IPS-NIHi7 (cell line): ENCODE data around the gene POLD2.

Source experiments
- DNase-seq: peaks from one replicate; pipeline ENCODE4 v3.0.0; 2012; ENCODE audit warnings: mixed read lengths; ENCODE audit errors: extremely low spot score

POLD2 gene

DNA sequence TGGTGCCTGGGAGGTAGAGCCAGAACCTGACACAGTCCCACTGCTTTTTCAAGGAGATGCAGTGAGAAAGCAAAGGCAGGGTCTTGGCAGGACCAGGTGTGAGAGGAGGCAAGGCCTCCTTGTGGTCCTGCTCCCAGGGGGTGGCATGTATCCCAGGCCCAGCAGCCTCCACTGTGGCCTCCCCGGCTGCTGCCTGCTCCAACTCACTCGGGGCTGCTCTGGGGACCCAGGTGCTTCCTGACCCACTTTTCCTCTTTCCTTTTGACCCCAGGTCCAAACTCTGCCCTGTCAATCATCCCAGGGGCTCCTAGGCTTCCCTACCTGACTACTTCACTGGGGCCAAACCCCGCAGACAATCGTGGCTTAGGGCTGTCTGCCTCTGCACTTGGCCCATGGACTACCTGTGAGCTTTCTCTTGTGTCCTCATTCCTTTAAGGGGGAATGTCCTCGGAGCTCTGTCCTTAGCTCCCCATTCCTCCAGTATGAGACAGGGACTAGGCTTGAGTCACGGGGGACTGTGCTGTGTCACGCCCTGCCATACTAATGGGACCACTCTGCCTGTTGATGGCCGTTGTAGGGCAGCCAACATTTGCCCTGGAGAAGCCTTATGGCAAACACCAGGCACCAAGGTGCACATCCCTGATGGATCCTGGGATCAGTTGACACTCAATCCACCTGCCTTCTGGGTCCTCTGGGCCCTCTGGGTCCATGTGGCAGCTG is 20.3 kb downstream of the POLD2 start:
- no peak for DNase-seq

- no peak for DNase-seq
Observed at GRCh38 chr7:44101966-44102845, 21.1 kb downstream of the POLD2 start.

GRCh38 chr7:44101303-44101965 is 21.9 kb downstream of the POLD2 start:
- DNase-seq = no peak

DNA sequence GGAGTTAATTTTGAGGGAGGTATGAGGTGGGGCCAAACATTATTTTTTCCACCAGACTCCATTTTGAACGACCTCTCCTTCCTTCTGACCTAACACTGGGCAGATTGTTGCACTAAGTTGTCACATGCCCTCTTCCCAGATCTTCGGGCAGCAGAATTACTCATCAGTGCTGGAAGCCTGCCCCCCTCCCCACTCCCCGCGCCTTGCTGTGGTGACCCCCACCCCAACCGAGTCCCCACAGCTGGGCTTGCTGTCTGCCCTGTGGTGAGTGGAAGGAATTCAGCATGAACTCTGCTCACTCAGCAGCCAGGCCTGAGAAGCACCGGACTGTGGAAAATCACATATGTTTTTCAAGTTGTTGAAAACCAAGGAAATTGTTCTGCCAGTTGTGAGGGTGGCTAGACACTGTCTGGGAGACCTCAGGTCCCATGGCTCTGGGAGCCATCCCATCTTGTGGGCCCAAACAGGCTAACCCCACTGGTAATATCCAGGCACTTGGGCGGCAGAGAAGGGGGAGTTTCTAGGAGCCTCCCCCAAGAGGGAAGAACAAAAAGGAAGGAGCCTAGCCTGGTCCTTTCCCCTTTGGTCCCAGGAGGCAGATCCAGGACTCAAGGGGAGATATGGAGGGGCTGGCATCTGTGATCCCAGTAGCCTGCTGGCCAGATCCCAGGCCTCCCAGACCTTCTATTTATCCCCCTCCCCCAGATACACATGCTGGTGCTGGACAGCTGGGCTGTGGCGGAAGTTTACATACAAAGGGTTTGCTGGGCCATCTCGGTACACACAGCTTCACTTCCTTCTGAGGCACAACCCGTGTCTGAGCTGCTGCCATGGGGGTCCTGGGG is 22.7 kb downstream of the POLD2 start:
- DNase-seq = no peak

DNA sequence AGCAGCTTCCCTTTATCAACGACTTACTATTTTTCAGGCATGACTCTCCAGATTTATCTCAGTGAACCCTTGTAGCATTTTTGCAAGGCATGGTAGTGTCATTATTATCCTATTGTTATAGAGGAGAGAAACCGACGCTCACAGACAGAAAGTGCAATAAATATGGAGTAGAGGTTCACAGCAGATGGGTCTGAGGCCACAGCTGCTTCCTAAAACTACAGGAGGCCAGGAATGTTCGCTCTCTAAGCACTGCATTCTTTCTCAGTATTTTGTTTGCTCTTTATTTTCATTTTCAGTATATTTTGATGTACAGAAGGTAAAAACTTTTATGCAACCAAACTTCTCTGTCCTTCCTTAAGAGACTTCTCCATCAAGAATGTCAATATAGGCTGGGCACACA is 23.7 kb downstream of the POLD2 start:
- DNase-seq = no peak

- DNase-seq = no peak
Observed at GRCh38 chr7:44098092-44099068, 25.0 kb downstream of the POLD2 start.

DNA sequence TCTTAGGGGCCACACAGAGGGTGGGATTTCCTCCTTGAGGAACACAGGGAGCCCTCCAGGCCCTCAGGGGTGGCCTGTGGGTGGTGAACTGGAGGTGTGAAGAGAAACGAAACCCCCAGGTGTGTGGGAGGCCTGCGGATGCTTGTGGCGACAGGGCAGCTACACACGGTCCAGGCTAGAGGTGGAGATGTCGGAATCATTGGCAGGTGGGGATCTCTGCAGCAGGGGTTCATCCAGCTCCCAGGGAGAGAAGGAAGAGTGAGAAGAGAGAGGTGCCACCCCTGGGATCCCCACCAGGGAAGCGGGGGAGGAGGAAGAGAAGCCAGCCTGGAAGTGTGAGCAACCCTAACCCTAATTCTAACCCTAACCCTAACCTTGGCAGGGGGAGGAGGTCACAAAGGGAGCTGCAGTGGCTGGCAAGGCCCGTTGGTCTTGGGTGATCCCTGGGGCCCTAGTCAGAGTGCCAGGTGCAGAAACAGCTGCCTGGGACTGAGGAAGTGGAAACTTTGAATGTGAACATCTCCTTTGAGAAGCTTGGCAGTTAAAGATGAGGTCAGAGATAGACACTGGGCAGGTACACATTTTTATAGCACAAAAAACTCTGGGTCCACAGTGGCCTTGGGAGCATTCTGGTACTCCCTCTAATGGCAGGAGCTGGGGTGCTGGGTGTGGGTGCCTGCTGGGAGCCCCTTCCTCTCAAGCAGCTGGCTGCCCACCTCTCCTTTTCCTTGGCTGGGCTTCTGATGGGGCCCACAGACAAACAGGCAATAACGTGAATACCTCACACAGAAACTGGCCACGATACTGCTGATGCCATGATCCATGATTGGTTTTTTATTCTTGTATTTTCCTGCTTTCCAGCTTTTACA is 26.1 kb downstream of the POLD2 start:
- DNase-seq = no peak

- no peak for DNase-seq
Observed at GRCh38 chr7:44096326-44096881, 26.9 kb downstream of the POLD2 start.

DNA sequence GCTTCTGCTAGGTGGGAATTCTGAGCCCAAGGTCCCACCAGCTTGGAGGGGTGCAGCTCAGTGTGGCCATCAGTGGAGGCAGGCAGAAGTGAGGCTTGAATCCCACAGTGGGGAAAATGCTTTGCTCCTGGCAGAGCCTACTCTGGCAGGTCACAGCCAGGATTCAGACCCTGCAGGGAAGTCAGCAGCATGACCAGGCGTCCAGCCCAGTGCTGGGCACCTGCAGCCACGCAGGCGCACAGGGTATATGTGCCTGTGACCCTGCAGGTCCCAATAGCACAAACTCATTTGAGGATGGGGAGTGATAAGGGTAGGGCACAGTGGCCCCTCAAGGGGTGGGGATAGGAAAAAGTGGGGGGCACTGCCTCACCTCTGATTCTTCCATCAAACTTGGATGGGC is 27.6 kb downstream of the POLD2 start:
- DNase-seq = no peak

- no peak for DNase-seq
Observed at GRCh38 chr7:44094883-44095592, 28.3 kb downstream of the POLD2 start.

DNA sequence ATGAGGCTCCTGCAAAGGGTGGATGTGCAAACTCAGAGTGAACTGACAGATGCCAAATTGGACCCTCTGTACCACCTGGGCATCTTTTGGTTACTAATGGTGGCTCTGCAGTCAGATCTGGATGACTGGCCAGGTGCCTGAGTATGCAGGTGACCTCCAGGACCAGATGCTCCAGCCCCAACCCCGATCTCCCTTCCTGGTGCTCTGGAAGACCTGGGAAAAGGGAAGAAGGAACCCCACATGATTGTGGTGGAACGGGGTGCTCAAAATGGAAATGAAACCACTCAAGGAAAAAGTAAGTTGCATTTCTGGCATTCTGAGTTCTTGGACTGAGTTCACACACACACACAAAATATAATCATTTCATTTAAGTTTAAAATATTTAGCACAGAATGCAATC is 29.0 kb downstream of the POLD2 start:
- DNase-seq = no peak

GRCh38 chr7:44093102-44093641 is 30.2 kb downstream of the POLD2 start:
- no peak for DNase-seq

DNA sequence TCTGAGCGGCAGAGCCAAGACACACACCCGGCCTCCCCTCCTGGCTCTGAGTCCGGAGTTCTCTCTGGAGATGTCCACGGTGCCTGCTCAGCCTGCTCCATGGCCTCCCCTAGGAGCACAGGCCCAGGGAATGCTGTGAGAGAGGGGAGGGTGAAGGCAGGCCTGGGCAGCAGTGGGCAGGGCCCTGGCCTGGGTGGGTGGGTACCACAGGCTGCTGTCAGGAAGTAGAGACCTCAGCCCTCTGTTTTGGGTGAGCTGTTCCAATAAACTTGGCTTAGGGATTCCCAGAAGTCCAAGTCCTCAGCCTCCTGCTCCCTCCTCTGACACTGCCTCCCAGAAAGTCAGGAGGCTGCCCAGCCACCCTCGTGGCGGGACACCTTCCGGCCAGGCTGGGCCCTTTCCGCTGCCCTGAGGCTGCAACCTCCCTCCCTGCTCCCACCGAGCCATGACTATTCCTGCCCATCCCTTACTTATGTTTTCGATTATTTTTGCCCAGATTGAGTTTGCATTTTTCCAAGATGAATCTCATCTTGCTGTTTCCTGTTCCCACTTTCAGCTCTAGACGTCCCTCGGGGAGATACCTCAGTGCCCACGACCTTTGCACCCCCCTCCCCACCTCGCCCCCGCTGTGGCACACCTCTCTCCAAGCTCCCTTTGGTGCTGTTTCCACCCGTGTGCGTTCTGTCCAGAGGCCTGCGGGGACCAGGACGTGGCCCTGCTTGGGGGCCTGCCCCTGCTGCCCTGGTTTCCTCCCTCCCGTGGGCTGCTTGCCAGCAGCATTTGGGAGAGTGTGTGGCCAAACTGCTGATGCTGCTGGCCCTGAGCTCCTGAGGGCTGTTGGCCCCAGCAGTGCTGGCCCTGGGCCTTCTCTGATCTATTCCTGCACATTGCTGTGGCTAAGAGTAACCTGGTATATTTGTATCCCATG is 35.2 kb downstream of the POLD2 start:
- DNase-seq = no peak

DNA sequence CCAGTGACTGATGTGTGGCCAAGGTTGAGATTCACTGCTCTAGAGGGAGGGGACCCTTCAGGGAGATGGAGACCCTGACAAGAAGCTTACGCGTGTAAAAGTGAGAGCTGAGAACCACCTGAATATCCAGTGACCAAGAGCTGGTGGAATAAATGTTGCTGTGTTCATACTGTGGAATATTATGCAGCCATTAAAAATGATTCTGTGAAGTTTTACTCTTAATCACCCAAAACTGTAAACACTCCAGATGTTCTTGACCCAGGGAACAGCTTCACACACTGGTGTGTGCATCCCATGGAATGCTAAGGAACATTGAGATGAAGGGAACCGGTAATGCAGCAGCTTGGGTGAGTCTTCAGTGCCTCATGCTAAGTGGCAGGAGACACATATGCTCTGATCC is 36.7 kb downstream of the POLD2 start:
- DNase-seq = no peak

- no peak for DNase-seq
Observed at GRCh38 chr7:44085546-44085945, 37.8 kb downstream of the POLD2 start.

DNA sequence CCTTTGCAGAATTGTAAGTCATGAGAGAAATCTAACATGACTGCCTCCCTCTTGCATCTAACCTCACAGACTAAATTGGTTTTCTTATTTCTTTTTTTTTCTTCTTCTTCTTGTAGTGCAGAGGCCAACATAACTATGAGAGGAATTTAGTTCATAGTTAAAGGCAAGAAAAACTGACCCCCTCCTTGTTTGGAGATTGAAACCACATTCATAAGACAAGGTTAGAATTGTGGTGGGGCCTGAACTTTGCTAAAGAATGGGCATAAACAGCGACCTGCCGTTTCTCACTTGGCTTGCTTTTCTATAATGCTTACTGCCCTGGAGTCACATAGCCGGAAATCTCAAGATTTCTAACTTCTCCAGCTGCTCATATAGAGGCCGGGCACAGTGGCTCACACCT is 38.6 kb downstream of the POLD2 start:
- no peak for DNase-seq

DNA sequence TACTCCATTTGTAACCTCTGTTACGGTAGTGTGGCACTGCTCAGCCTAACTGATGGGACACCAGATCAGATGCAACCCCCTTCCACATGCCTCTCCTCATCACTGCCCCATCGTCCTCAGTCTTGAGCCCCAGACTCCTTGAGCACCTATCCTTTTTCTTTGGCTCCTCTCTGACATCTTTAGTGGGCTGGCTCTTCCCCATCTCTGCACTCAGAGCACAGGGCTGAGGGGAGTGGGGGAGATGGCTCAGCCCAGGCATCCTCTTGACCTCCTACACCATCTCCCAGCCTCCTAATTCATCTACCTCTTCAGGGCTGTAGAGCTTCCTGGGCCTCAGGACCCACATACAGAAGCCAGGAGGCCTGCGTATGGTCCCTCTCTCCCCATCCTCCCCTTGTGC is 39.6 kb downstream of the POLD2 start:
- no peak for DNase-seq
